ENCODE results near the gene TFAM.

TFAM gene

GRCh38 chr10:58356756-58357155, 28.5 kb upstream of the TFAM start:
- H3K27me3 ChIP-seq (ENCODE audit: insufficient read depth, low read length, poor library complexity), result no peaks in the 10 kb centered on the region
- no peak overlapping the region for H2BK120ac ChIP-seq (ENCODE audit: low read depth, low read length)
- no peak overlapping the region for H3K27ac ChIP-seq (ENCODE audit: low read depth, low read length)
- H3K4me1 ChIP-seq (ENCODE audit: control insufficient read depth, low read depth, low read length), result no peaks in the 10 kb centered on the region
- H3K18ac ChIP-seq (ENCODE audit: low read length), result no peak overlapping the region
- H3K36me3 ChIP-seq (ENCODE audit: control insufficient read depth, insufficient read depth, low read length), result no peaks in the 10 kb centered on the region
- no peak overlapping the region for H2BK5ac ChIP-seq (ENCODE audit: low read length)
- H3K4ac ChIP-seq (ENCODE audit: low read depth, low read length), result no peak overlapping the region
- H4K8ac ChIP-seq (ENCODE audit: low read depth, low read length), result no peak overlapping the region
- no peak overlapping the region for H2BK15ac ChIP-seq (replicated peaks; ENCODE audit: low read depth)
- no peak overlapping the region for H3K56ac ChIP-seq (ENCODE audit: low read length)
- H3K79me2 ChIP-seq (ENCODE audit: control insufficient read depth, insufficient read depth, low read length), result peaks cover 2% of the 10 kb centered on the region
- no peak overlapping the region for H3K23ac ChIP-seq (ENCODE audit: low read length)
- H3K4me2 ChIP-seq (ENCODE audit: low read length), result no peak overlapping the region
- no CpG with 5 or more reads among the region's 2 CpGs for WGBS (ENCODE audit: extremely low coverage, insufficient coverage, low lambda C conversion rate)
- peaks cover 4% of the 10 kb centered on the region for H3K79me1 ChIP-seq (ENCODE audit: low read length)
- H3K9ac ChIP-seq (ENCODE audit: low read length), result no peak overlapping the region
- H4K5ac ChIP-seq (ENCODE audit: low read length), result no peak overlapping the region
- H2AK5ac ChIP-seq (ENCODE audit: low read length), result no peak overlapping the region
- no peak for DNase-seq
- H3K4me3 ChIP-seq (ENCODE audit: low read length), result no peak overlapping the region

- no peak overlapping the region for H2AK5ac ChIP-seq (ENCODE audit: low read length)
These were observed 26.8 kb upstream of the TFAM start for GRCh38 chr10:58358314-58358933.

DNA sequence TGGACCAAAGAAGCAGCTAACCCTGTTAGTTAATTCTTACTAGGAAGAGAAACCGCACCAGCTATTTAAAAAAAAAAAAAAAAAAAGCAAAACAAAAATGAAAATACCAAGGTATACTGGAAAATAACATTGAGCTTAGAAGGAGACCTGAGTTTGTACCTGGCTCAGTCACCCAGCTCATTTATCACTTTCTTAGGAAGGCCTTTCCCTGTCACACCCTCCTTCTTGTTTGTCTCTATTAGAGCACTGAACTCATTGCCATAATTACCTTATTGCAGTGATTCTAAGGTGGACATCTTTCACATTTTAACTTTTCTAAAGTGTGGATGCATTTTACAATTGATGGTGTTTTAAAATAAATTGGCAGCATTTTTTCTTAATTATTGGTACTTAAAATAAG, 26.3 kb upstream of the TFAM start:
- H3K79me2 ChIP-seq (ENCODE audit: control insufficient read depth, insufficient read depth, low read length), result no peaks in the 10 kb centered on the region
- H3K36me3 ChIP-seq (ENCODE audit: control insufficient read depth, insufficient read depth, low read length), result no peaks in the 10 kb centered on the region
- peaks cover 3% of the 10 kb centered on the region for H3K79me1 ChIP-seq (ENCODE audit: low read length)
- no peak overlapping the region for H3K9ac ChIP-seq (ENCODE audit: low read length)
- H3K4me1 ChIP-seq (ENCODE audit: control insufficient read depth, low read depth, low read length), result no peaks in the 10 kb centered on the region
- H2BK120ac ChIP-seq (ENCODE audit: low read depth, low read length), result no peak overlapping the region
- no peak overlapping the region for H3K23ac ChIP-seq (ENCODE audit: low read length)
- no peaks in the 10 kb centered on the region for H3K27me3 ChIP-seq (ENCODE audit: insufficient read depth, low read length, poor library complexity)
- no peak overlapping the region for H3K56ac ChIP-seq (ENCODE audit: low read length)
- no peak overlapping the region for H3K4me2 ChIP-seq (ENCODE audit: low read length)
- WGBS (ENCODE audit: extremely low coverage, insufficient coverage, low lambda C conversion rate), result no CpG with 5 or more reads among the region's 1 CpG
- no peak overlapping the region for H4K8ac ChIP-seq (ENCODE audit: low read depth, low read length)
- no peak for DNase-seq
- no peak overlapping the region for H2AK5ac ChIP-seq (ENCODE audit: low read length)
- no peak overlapping the region for H3K27ac ChIP-seq (ENCODE audit: low read depth, low read length)
- no peak overlapping the region for H2BK15ac ChIP-seq (replicated peaks; ENCODE audit: low read depth)
- no peak overlapping the region for H3K4ac ChIP-seq (ENCODE audit: low read depth, low read length)
- H3K4me3 ChIP-seq (ENCODE audit: low read length), result no peak overlapping the region
- no peak overlapping the region for H2BK5ac ChIP-seq (ENCODE audit: low read length)
- H4K5ac ChIP-seq (ENCODE audit: low read length), result no peak overlapping the region
- H3K18ac ChIP-seq (ENCODE audit: low read length), result no peak overlapping the region

More at GRCh38 chr10:58358314-58358933, 26.8 kb upstream of the TFAM start:
- no CpG with 5 or more reads among the region's 4 CpGs for WGBS (ENCODE audit: extremely low coverage, insufficient coverage, low lambda C conversion rate)
- H3K36me3 ChIP-seq (ENCODE audit: control insufficient read depth, insufficient read depth, low read length), result no peaks in the 10 kb centered on the region
- no peak overlapping the region for H3K56ac ChIP-seq (ENCODE audit: low read length)
- H3K23ac ChIP-seq (ENCODE audit: low read length), result no peak overlapping the region
- H3K4me1 ChIP-seq (ENCODE audit: control insufficient read depth, low read depth, low read length), result no peaks in the 10 kb centered on the region
- H3K27me3 ChIP-seq (ENCODE audit: insufficient read depth, low read length, poor library complexity), result no peaks in the 10 kb centered on the region
- no peak overlapping the region for H3K27ac ChIP-seq (ENCODE audit: low read depth, low read length)
- no peak for DNase-seq
- H3K4me2 ChIP-seq (ENCODE audit: low read length), result no peak overlapping the region
- H2BK15ac ChIP-seq (replicated peaks; ENCODE audit: low read depth), result no peak overlapping the region
- no peak overlapping the region for H2BK5ac ChIP-seq (ENCODE audit: low read length)
- H4K8ac ChIP-seq (ENCODE audit: low read depth, low read length), result no peak overlapping the region
- H3K4me3 ChIP-seq (ENCODE audit: low read length), result no peak overlapping the region
- H3K79me2 ChIP-seq (ENCODE audit: control insufficient read depth, insufficient read depth, low read length), result no peaks in the 10 kb centered on the region
- H3K4ac ChIP-seq (ENCODE audit: low read depth, low read length), result no peak overlapping the region
- no peak overlapping the region for H3K9ac ChIP-seq (ENCODE audit: low read length)
- no peak overlapping the region for H4K5ac ChIP-seq (ENCODE audit: low read length)
- H2BK120ac ChIP-seq (ENCODE audit: low read depth, low read length), result no peak overlapping the region
- H3K79me1 ChIP-seq (ENCODE audit: low read length), result peaks cover 3% of the 10 kb centered on the region
- H3K18ac ChIP-seq (ENCODE audit: low read length), result no peak overlapping the region

DNA sequence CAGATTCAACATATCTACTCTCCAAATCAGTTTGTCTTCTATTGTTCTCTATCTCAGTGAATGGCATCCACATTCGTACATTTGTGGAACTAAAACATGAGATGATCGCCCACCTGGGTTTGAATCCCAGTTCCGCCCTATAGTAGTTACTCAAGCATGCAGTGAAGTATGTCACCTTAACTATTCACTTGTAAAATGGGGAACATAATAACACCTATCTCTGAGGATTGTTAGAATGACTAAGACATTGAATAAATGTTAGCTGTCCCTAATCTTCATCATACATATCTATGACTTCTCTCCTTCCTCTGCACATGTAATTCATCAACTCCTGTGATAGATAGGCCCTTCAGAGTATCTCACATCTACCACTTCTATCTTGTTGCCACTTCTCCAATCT, 25.7 kb upstream of the TFAM start:
- WGBS (ENCODE audit: extremely low coverage, insufficient coverage, low lambda C conversion rate), result no CpG with 5 or more reads among the region's 3 CpGs
- no peak overlapping the region for H3K4me2 ChIP-seq (ENCODE audit: low read length)

DNA sequence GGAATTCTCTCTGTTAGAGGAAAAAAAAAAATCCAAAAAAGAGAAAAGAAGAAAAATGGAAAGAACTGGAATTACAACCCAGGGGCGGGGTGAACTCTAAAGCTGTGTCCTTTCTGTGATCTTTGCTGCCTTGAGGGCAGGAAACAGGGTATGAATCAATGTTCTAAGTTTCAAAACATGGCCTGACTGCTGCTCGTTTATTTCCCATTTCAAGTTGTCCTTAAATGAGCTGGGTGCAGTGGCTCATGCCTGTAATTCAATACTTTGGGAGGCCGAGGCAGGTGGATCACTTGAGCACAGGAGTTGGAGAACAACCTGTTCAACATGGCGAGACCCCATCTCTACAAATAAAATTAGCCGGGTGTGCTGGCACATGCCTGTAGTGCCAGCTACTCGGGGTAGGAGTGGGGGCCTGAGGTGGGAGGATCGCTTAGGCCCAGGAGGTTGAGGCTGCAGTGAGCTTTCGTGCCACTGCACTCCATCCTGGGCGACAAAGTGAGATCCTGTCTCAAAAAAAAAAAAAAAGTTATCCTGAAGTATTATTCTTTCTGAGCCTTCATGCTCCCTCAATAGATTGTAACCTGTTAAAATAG, 24.7 kb upstream of the TFAM start:
- H4K8ac ChIP-seq (ENCODE audit: low read depth, low read length), result no peak overlapping the region
- H3K79me1 ChIP-seq (ENCODE audit: low read length), result peaks cover 3% of the 10 kb centered on the region
- no peak overlapping the region for H3K9ac ChIP-seq (ENCODE audit: low read length)
- no peak overlapping the region for H3K4ac ChIP-seq (ENCODE audit: low read depth, low read length)
- H3K79me2 ChIP-seq (ENCODE audit: control insufficient read depth, insufficient read depth, low read length), result no peaks in the 10 kb centered on the region
- H3K23ac ChIP-seq (ENCODE audit: low read length), result no peak overlapping the region
- H2BK5ac ChIP-seq (ENCODE audit: low read length), result no peak overlapping the region
- H2AK5ac ChIP-seq (ENCODE audit: low read length), result no peak overlapping the region
- DNase-seq, result no peak
- no peaks in the 10 kb centered on the region for H3K27me3 ChIP-seq (ENCODE audit: insufficient read depth, low read length, poor library complexity)
- no peaks in the 10 kb centered on the region for H3K36me3 ChIP-seq (ENCODE audit: control insufficient read depth, insufficient read depth, low read length)
- no peak overlapping the region for H2BK15ac ChIP-seq (replicated peaks; ENCODE audit: low read depth)
- no peak overlapping the region for H3K4me3 ChIP-seq (ENCODE audit: low read length)
- H3K56ac ChIP-seq (ENCODE audit: low read length), result no peak overlapping the region
- H3K4me2 ChIP-seq (ENCODE audit: low read length), result no peak overlapping the region
- H3K27ac ChIP-seq (ENCODE audit: low read depth, low read length), result no peak overlapping the region
- H2BK120ac ChIP-seq (ENCODE audit: low read depth, low read length), result no peak overlapping the region
- no CpG with 5 or more reads among the region's 9 CpGs for WGBS (ENCODE audit: extremely low coverage, insufficient coverage, low lambda C conversion rate)
- H3K4me1 ChIP-seq (ENCODE audit: control insufficient read depth, low read depth, low read length), result no peaks in the 10 kb centered on the region
- no peak overlapping the region for H4K5ac ChIP-seq (ENCODE audit: low read length)
- no peak overlapping the region for H3K18ac ChIP-seq (ENCODE audit: low read length)

More for the DNA sequence above, 25.7 kb upstream of the TFAM start:
- Histone ChIP-seq H3K4ac (ENCODE audit: low read depth, low read length) (no peak overlapping the region), H3K27ac (ENCODE audit: low read depth, low read length) (no peak overlapping the region), H2BK5ac (ENCODE audit: low read length) (no peak overlapping the region), H3K9ac (ENCODE audit: low read length) (no peak overlapping the region), H3K27me3 (ENCODE audit: insufficient read depth, low read length, poor library complexity) (no peaks in the 10 kb centered on the region), H3K18ac (ENCODE audit: low read length) (no peak overlapping the region), H2AK5ac (ENCODE audit: low read length) (no peak overlapping the region), H3K56ac (ENCODE audit: low read length) (no peak overlapping the region), H2BK120ac (ENCODE audit: low read depth, low read length) (no peak overlapping the region), H3K4me1 (ENCODE audit: control insufficient read depth, low read depth, low read length) (no peaks in the 10 kb centered on the region), H4K8ac (ENCODE audit: low read depth, low read length) (no peak overlapping the region), H3K79me1 (ENCODE audit: low read length) (peaks cover 3% of the 10 kb centered on the region), H3K36me3 (ENCODE audit: control insufficient read depth, insufficient read depth, low read length) (no peaks in the 10 kb centered on the region), H3K79me2 (ENCODE audit: control insufficient read depth, insufficient read depth, low read length) (no peaks in the 10 kb centered on the region), H3K4me3 (ENCODE audit: low read length) (no peak overlapping the region), H4K5ac (ENCODE audit: low read length) (no peak overlapping the region), H2BK15ac (replicated peaks; ENCODE audit: low read depth) (no peak overlapping the region), H3K23ac (ENCODE audit: low read length) (no peak overlapping the region)
- no peak for DNase-seq

GRCh38 chr10:58361353-58361752, 23.9 kb upstream of the TFAM start:
- no peaks in the 10 kb centered on the region for H3K79me2 ChIP-seq (ENCODE audit: control insufficient read depth, insufficient read depth, low read length)
- no peak overlapping the region for H3K4me3 ChIP-seq (ENCODE audit: low read length)
- WGBS (ENCODE audit: extremely low coverage, insufficient coverage, low lambda C conversion rate), result no CpG with 5 or more reads among the region's 2 CpGs
- H3K4me1 ChIP-seq (ENCODE audit: control insufficient read depth, low read depth, low read length), result no peaks in the 10 kb centered on the region
- H4K5ac ChIP-seq (ENCODE audit: low read length), result no peak overlapping the region
- H3K4ac ChIP-seq (ENCODE audit: low read depth, low read length), result no peak overlapping the region
- H3K23ac ChIP-seq (ENCODE audit: low read length), result no peak overlapping the region
- H3K27me3 ChIP-seq (ENCODE audit: insufficient read depth, low read length, poor library complexity), result no peaks in the 10 kb centered on the region
- H2AK5ac ChIP-seq (ENCODE audit: low read length), result no peak overlapping the region
- H3K4me2 ChIP-seq (ENCODE audit: low read length), result no peak overlapping the region
- H2BK120ac ChIP-seq (ENCODE audit: low read depth, low read length), result no peak overlapping the region
- no peak overlapping the region for H3K18ac ChIP-seq (ENCODE audit: low read length)
- H3K36me3 ChIP-seq (ENCODE audit: control insufficient read depth, insufficient read depth, low read length), result no peaks in the 10 kb centered on the region
- DNase-seq, result no peak
- H3K79me1 ChIP-seq (ENCODE audit: low read length), result peaks cover 3% of the 10 kb centered on the region
- no peak overlapping the region for H2BK5ac ChIP-seq (ENCODE audit: low read length)
- H3K56ac ChIP-seq (ENCODE audit: low read length), result no peak overlapping the region
- H3K9ac ChIP-seq (ENCODE audit: low read length), result no peak overlapping the region
- H4K8ac ChIP-seq (ENCODE audit: low read depth, low read length), result no peak overlapping the region
- no peak overlapping the region for H3K27ac ChIP-seq (ENCODE audit: low read depth, low read length)
- H2BK15ac ChIP-seq (replicated peaks; ENCODE audit: low read depth), result no peak overlapping the region

Measured in mesendoderm (in vitro differentiated cells).